GM12878 (cell line): ENCODE results near the gene POU2AF1. TPM values are rescaled to one million over a fixed set of nuclear protein-coding genes. Genes with fewer than 3 reads are reported as not detected.

ENCODE experiments used
- BCL3 ChIP-seq: IDR thresholded peaks from 2 replicates; pipeline ENCODE4 v1.6.1; 2011; ENCODE audit warnings: borderline replicate concordance, low read depth, mild to moderate bottlenecking, moderate library complexity, low read length; ENCODE audit not compliant: insufficient read depth, poor library complexity, severe bottlenecking
- BHLHE40 ChIP-seq, 2 experiments: fragments of 450-650 bp in 1 of 2; IDR thresholded peaks; 2 replicates each; pipeline ENCODE4 v1.6.1; 2011 to 2017; ENCODE audit warnings: low read depth in 2 of 2, borderline replicate concordance in 1 of 2, improper control_type of control experiment in 1 of 2, low read length in 1 of 2, mild to moderate bottlenecking in 1 of 2
- DPF2 ChIP-seq: fragments of 450-650 bp; IDR thresholded peaks from 2 replicates; pipeline ENCODE4 v1.6.1; 2017; ENCODE audit warnings: mild to moderate bottlenecking
- GATAD2B ChIP-seq: fragments of 450-650 bp; conservative IDR thresholded peaks from 2 replicates; pipeline ENCODE4 v1.6.1; 2017; ENCODE audit warnings: low read depth, mild to moderate bottlenecking, moderate library complexity
- JUNB ChIP-seq: IDR thresholded peaks from 2 replicates; pipeline ENCODE4 v1.6.1; 2016; ENCODE audit warnings: antibody characterized with exemption, mild to moderate bottlenecking
- MEF2B ChIP-seq: fragments of 450-650 bp; IDR thresholded peaks from 2 replicates; pipeline ENCODE4 v1.6.1; 2018; ENCODE audit warnings: mild to moderate bottlenecking, moderate library complexity; ENCODE audit not compliant: partially characterized antibody, poor library complexity, severe bottlenecking
- MLLT1 ChIP-seq: fragments of 450-650 bp; IDR thresholded peaks from 2 replicates; pipeline ENCODE4 v1.6.1; 2016; ENCODE audit warnings: mild to moderate bottlenecking
- NBN ChIP-seq: fragments of 450-650 bp; IDR thresholded peaks from 2 replicates; pipeline ENCODE4 v1.6.1; 2016
- SIX5 ChIP-seq: IDR thresholded peaks from 2 replicates; pipeline ENCODE4 v1.6.1; 2011; ENCODE audit warnings: mild to moderate bottlenecking, low read depth, low read length, moderate library complexity; ENCODE audit not compliant: severe bottlenecking
- SMAD5 ChIP-seq: IDR thresholded peaks from 2 replicates; pipeline ENCODE4 v1.6.1; 2016; ENCODE audit warnings: antibody characterized with exemption, low read depth
- WRNIP1 ChIP-seq: IDR thresholded peaks from 2 replicates; pipeline ENCODE4 v1.6.1; 2011; ENCODE audit warnings: low read depth, low read length, improper control_type of control experiment, borderline replicate concordance
- polyA plus RNA-seq, 11 experiments: library from polyadenylated mRNA; depleted of rRNA in 4 of 11; unstranded in 6 of 11; stranded (reverse) in 5 of 11; fragments of >200 nt; fragmentation: Nextera tagmentation in 4 of 11; fragmentation: Illumina TruSeq in 1 of 11; extraction: Ambion mirVana in 4 of 11; extraction: Trizol in 1 of 11; gene quantifications; 1 replicate in 1 of 11; 2 replicates in 10 of 11; pipeline versions ENCODE4 v1.2.1 to v1.2.3, GENCODE V29; 2011 to 2016; ENCODE audit warnings: inconsistent platforms in 2 of 11, missing spikeins in 2 of 11, low read depth in 1 of 11
- total RNA-seq, 4 experiments: library from RNA; depleted of rRNA in 3 of 4; stranded (reverse); fragments of >200 nt in 3 of 4; fragmentation: Illumina TruSeq in 1 of 4; extraction: Trizol in 1 of 4; gene quantifications; 2 replicates each; pipeline versions ENCODE4 v1.2.1 to v1.2.3, GENCODE V29; 2013 to 2021

The POU2AF1 gene
- total and polyA plus RNA-seq, 10 of the 15 experiments (the other 5 are each of a cell fraction or from before 2014, with no cell fraction given): 13.1 to 169 (median 75.5) TPM

- peak; percentile 80 for TF ChIP-seq GATAD2B
- peak; percentile 37 for TF ChIP-seq DPF2
- TF ChIP-seq SIX5: no peak
- peak; percentile 76 for TF ChIP-seq NBN
- TF ChIP-seq MEF2B: peak; percentile 81
- peak; percentile 82 for TF ChIP-seq BCL3
- 0 out of 2 replicates have a peak, but pooled peaks have one; percentile 78 for TF ChIP-seq WRNIP1
- TF ChIP-seq MLLT1: peak; percentile 69; the same call in 1 of the 2 replicates
- TF ChIP-seq JUNB: no peak
- peak; percentile 66 to 77 for TF ChIP-seq BHLHE40 (IDR thresholded peaks at IDR 0.05; ENCODE audit: borderline replicate concordance in 1 of 2, low read depth in 2 of 2, low read length in 1 of 2)
- TF ChIP-seq SMAD5: peak; percentile 27; the same call in 1 of the 2 replicates
Measured at GRCh38 chr11:111417766-111418435, 38.8 kb upstream of the POU2AF1 start (continued).
